ENCODE results near the gene UNC45A.
"Not testable (repeated sequence)": the region's sequence is repeated elsewhere in the genome, so short reads cannot be mapped to it uniquely, and the experiment has no call there.

UNC45A gene

GRCh38 chr15:90934949-90935751 lies at the start of gene UNC45A:
Gene UNC45A, plus strand, starts transcription at chr15:90935285. Its CDS starts 40 bp downstream, at chr15:90935325.
- DNase-seq: peak; percentile 92

- DNase-seq: peak; percentile 58
Observed at GRCh38 chr15:90885432-90886290, 49.4 kb upstream of the UNC45A start.

GRCh38 chr15:90886291-90886614 lies 48.8 kb upstream of the UNC45A start:
- DNase-seq: no peak

- no peak for DNase-seq
Observed at GRCh38 chr15:90887037-90887481, 48.0 kb upstream of the UNC45A start.

- no peak for DNase-seq
Observed at GRCh38 chr15:90889313-90889730, 45.8 kb upstream of the UNC45A start.

- DNase-seq: no peak
Observed at GRCh38 chr15:90889736-90890456, 45.2 kb upstream of the UNC45A start.

- DNase-seq: no peak
Observed at GRCh38 chr15:90890839-90891238, 44.2 kb upstream of the UNC45A start.

- no peak for DNase-seq
Observed at GRCh38 chr15:90891346-90891949, 43.6 kb upstream of the UNC45A start.

- DNase-seq: no peak
Observed at GRCh38 chr15:90892023-90892422, 43.1 kb upstream of the UNC45A start.

GRCh38 chr15:90892498-90893174 lies 42.4 kb upstream of the UNC45A start:
- DNase-seq: no peak

GRCh38 chr15:90893175-90894090 lies 41.7 kb upstream of the UNC45A start:
- no peak for DNase-seq

GRCh38 chr15:90895571-90896117 lies 39.4 kb upstream of the UNC45A start:
- DNase-seq: no peak

- not testable (repeated sequence) for DNase-seq
Observed at GRCh38 chr15:90897131-90897655, 37.9 kb upstream of the UNC45A start.

- no peak for DNase-seq
Observed at GRCh38 chr15:90901175-90902039, 33.7 kb upstream of the UNC45A start.

GRCh38 chr15:90902040-90902839 lies 32.8 kb upstream of the UNC45A start:
- DNase-seq: peak; percentile 46

GRCh38 chr15:90902840-90903732 lies 32.0 kb upstream of the UNC45A start, which contains the start of gene MAN2A2:
Gene MAN2A2, plus strand, starts transcription at chr15:90903302. Its CDS starts 906 bp downstream, at chr15:90904208.
- DNase-seq: no peak

Data from NCI-H1436 (cell line).